Ishikawa (cell line): ENCODE data around the gene PIGZ.

Source experiments
- EP300 ChIP-seq: IDR thresholded peaks from 2 replicates; pipeline ENCODE4 v1.6.1; 2012; ENCODE audit warnings: borderline replicate concordance
- FOXM1 ChIP-seq: IDR thresholded peaks from 2 replicates; pipeline ENCODE4 v1.6.1; 2012; ENCODE audit warnings: low read depth, borderline replicate concordance
- TEAD4 ChIP-seq: IDR thresholded peaks from 2 replicates; pipeline ENCODE4 v1.6.1; 2012
- YY1 ChIP-seq: IDR thresholded peaks from 2 replicates; pipeline ENCODE4 v1.6.1; 2012; ENCODE audit warnings: low read depth

- TF ChIP-seq YY1 = no peak
- TF ChIP-seq EP300 = no peak
- no peak for TF ChIP-seq TEAD4
- TF ChIP-seq FOXM1 = no peak
Observed at GRCh38 chr3:196963631-196963953, 5.0 kb downstream of the PIGZ start.
